Cardiac muscle cell (in vitro differentiated cells and primary cell): ENCODE data around the gene SPC25. TPM values are rescaled to one million over a fixed set of nuclear protein-coding genes. Genes with fewer than 3 reads are reported as not detected.

Source experiments
- DNase-seq, 2 donors: peaks; one replicate each; pipeline versions ENCODE4 v3.0.0 to v3.0.0-alpha.2; 2010 to 2017; ENCODE audit warnings: low read depth in 1 of 2, low spot score in 1 of 2
- H3K27ac ChIP-seq: fragments of 200-600 bp; sonication (generic); 2 replicates; pipeline ENCODE4 v1.5.1; 2016
- H3K27me3 ChIP-seq: fragments of 200-600 bp; sonication (generic); 2 replicates; pipeline ENCODE4 v1.6.0; 2016; ENCODE audit warnings: control low read depth
- H3K36me3 ChIP-seq: fragments of 200-600 bp; sonication (generic); 2 replicates; pipeline ENCODE4 v1.5.1; 2016; ENCODE audit warnings: control low read depth
- H3K4me1 ChIP-seq: fragments of 200-600 bp; sonication (generic); 2 replicates; pipeline ENCODE4 v1.8.1; 2017; ENCODE audit warnings: low read depth, mild to moderate bottlenecking, mixed run types
- H3K4me3 ChIP-seq: fragments of 200-600 bp; sonication (generic); 2 replicates; pipeline ENCODE4 v1.5.1; 2016; ENCODE audit warnings: mild to moderate bottlenecking
- H3K9me3 ChIP-seq: fragments of 200-600 bp; sonication (generic); 2 replicates; pipeline ENCODE4 v1.5.1; 2017; ENCODE audit warnings: low read depth, mild to moderate bottlenecking, control low read depth
- polyA plus RNA-seq: library from polyadenylated mRNA; unstranded; fragments of >200 nt; fragmentation: Nextera tagmentation; extraction: Ambion mirVana; gene quantifications from 2 replicates; pipeline ENCODE4 v1.2.1, GENCODE V29; 2016
- total RNA-seq: library from RNA; depleted of rRNA; stranded (reverse); fragments of >200 nt; gene quantifications from 2 replicates; pipeline ENCODE4 v1.2.3, GENCODE V29; 2016
- TF ChIP-seq, protein P1 (sequence below): IDR thresholded peaks from 2 replicates; pipeline ENCODE4 v1.5.1; 2012; ENCODE audit warnings: low read depth, mild to moderate bottlenecking, low read length

The SPC25 gene
- total and polyA plus RNA-seq, 2 experiments from 2014 or later, result 10.1 to 12.0 TPM

- no peaks in the 10 kb centered on the region for H3K9me3 ChIP-seq
- TF ChIP-seq, protein P1, sequence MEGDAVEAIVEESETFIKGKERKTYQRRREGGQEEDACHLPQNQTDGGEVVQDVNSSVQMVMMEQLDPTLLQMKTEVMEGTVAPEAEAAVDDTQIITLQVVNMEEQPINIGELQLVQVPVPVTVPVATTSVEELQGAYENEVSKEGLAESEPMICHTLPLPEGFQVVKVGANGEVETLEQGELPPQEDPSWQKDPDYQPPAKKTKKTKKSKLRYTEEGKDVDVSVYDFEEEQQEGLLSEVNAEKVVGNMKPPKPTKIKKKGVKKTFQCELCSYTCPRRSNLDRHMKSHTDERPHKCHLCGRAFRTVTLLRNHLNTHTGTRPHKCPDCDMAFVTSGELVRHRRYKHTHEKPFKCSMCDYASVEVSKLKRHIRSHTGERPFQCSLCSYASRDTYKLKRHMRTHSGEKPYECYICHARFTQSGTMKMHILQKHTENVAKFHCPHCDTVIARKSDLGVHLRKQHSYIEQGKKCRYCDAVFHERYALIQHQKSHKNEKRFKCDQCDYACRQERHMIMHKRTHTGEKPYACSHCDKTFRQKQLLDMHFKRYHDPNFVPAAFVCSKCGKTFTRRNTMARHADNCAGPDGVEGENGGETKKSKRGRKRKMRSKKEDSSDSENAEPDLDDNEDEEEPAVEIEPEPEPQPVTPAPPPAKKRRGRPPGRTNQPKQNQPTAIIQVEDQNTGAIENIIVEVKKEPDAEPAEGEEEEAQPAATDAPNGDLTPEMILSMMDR, result no peak
- no peak for DNase-seq
- no peaks in the 10 kb centered on the region for H3K4me1 ChIP-seq
- no peaks in the 10 kb centered on the region for H3K27me3 ChIP-seq
- H3K27ac ChIP-seq, result no peak overlapping the region
- H3K36me3 ChIP-seq, result no peaks in the 10 kb centered on the region
- H3K4me3 ChIP-seq, result no peak overlapping the region
These were observed 7.2 kb upstream of the SPC25 start for GRCh38 chr2:168897449-168897848.

GRCh38 chr2:168896783-168897182 lies 6.6 kb upstream of the SPC25 start:
- H3K27me3 ChIP-seq, result no peaks in the 10 kb centered on the region
- H3K4me1 ChIP-seq, result no peaks in the 10 kb centered on the region
- TF ChIP-seq, protein P1, result no peak
- no peaks in the 10 kb centered on the region for H3K36me3 ChIP-seq
- no peaks in the 10 kb centered on the region for H3K9me3 ChIP-seq
- no peak overlapping the region for H3K27ac ChIP-seq
- no peak for DNase-seq
- no peak overlapping the region for H3K4me3 ChIP-seq

DNA sequence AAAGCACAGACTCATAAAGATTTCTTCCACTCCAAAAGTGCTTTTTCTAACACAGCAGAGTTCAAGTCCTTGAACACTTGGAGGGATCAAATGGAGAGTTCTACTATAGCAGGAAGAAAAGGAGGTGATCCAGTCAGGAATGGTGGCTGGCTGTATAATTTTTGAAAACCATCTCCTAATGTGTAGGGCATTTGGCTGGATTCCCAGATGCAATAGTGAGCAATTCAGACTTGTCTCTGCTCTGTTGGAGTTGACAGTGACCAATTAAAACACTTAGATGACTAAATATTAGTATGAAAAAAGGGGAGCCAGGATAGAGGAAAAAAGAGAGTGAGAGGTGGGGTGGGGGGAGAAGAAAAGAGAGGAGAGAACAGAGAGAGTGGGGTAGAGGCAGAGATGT lies 5.5 kb upstream of the SPC25 start:
- peak in 1 of 2 donors; percentile 12 for DNase-seq
- TF ChIP-seq, protein P1, result no peak
- no peak overlapping the region for H3K4me3 ChIP-seq
- H3K9me3 ChIP-seq, result no peaks in the 10 kb centered on the region
- no peaks in the 10 kb centered on the region for H3K36me3 ChIP-seq
- no peaks in the 10 kb centered on the region for H3K4me1 ChIP-seq
- no peak overlapping the region for H3K27ac ChIP-seq
- H3K27me3 ChIP-seq, result no peaks in the 10 kb centered on the region

- TF ChIP-seq, protein P1, result no peak
- DNase-seq, result no peak
- no peak overlapping the region for H3K27ac ChIP-seq
- no peaks in the 10 kb centered on the region for H3K27me3 ChIP-seq
- no peaks in the 10 kb centered on the region for H3K36me3 ChIP-seq
- no peaks in the 10 kb centered on the region for H3K9me3 ChIP-seq
- no peak overlapping the region for H3K4me3 ChIP-seq
- H3K4me1 ChIP-seq, result no peaks in the 10 kb centered on the region
These were observed 4.5 kb upstream of the SPC25 start for GRCh38 chr2:168894720-168895119.

GRCh38 chr2:168894101-168894500 lies 3.9 kb upstream of the SPC25 start:
- H3K4me1 ChIP-seq, result no peaks in the 10 kb centered on the region
- no peaks in the 10 kb centered on the region for H3K36me3 ChIP-seq
- no peaks in the 10 kb centered on the region for H3K9me3 ChIP-seq
- DNase-seq, result no peak
- no peaks in the 10 kb centered on the region for H3K27me3 ChIP-seq
- H3K27ac ChIP-seq, result no peak overlapping the region
- TF ChIP-seq, protein P1, result no peak
- no peak overlapping the region for H3K4me3 ChIP-seq

GRCh38 chr2:168892327-168892726 lies 2.1 kb upstream of the SPC25 start:
- H3K27me3 ChIP-seq, result no peaks in the 10 kb centered on the region
- no peak overlapping the region for H3K4me3 ChIP-seq
- H3K9me3 ChIP-seq, result no peaks in the 10 kb centered on the region
- no peaks in the 10 kb centered on the region for H3K36me3 ChIP-seq
- H3K4me1 ChIP-seq, result no peaks in the 10 kb centered on the region
- DNase-seq, result no peak
- no peak overlapping the region for H3K27ac ChIP-seq
- TF ChIP-seq, protein P1, result no peak
